Central memory CD4-positive, alpha-beta T cell (primary cell): ENCODE data around the gene ECHS1.
"Not testable (repeated sequence)": the region's sequence is repeated elsewhere in the genome, so short reads cannot be mapped to it uniquely, and the experiment has no call there.

ENCODE experiments used
- DNase-seq: peaks from one replicate; pipeline ENCODE4 v3.0.0; 2022
- total RNA-seq, 3 experiments: gene quantifications; one replicate each; lab custom pipeline; 2026; lab: John Stamatoyannopoulos, UW

The ECHS1 gene
- 13.9 to 52.1 (median 35.9) reads per million in 3 experiments for total RNA-seq

GRCh38 chr10:133373174-133374090 lies at the start of gene ECHS1:
Gene ECHS1, minus strand, starts transcription at chr10:133373354. Its CDS starts 21 bp downstream, at chr10:133373333.
- DNase-seq: peak; percentile 88

GRCh38 chr10:133422223-133422806 lies 49.2 kb upstream of the ECHS1 start:
- DNase-seq: no peak

GRCh38 chr10:133421336-133422222 lies 48.4 kb upstream of the ECHS1 start:
- no peak for DNase-seq

- DNase-seq: no peak
Observed at GRCh38 chr10:133420579-133420978, 47.4 kb upstream of the ECHS1 start.

- DNase-seq: no peak
Observed at GRCh38 chr10:133420028-133420427, 46.9 kb upstream of the ECHS1 start.

GRCh38 chr10:133419211-133419950 lies 46.2 kb upstream of the ECHS1 start:
- no peak for DNase-seq

- DNase-seq: no peak
Observed at GRCh38 chr10:133418289-133418993, 45.3 kb upstream of the ECHS1 start.

GRCh38 chr10:133415752-133416151 lies 42.6 kb upstream of the ECHS1 start:
- DNase-seq: no peak

- not testable (repeated sequence) for DNase-seq
Observed at GRCh38 chr10:133414401-133414800, 41.2 kb upstream of the ECHS1 start.

- DNase-seq: no peak
Observed at GRCh38 chr10:133412381-133412711, 39.2 kb upstream of the ECHS1 start.

- DNase-seq: no peak
Observed at GRCh38 chr10:133411523-133412380, 38.6 kb upstream of the ECHS1 start.

- DNase-seq: no peak
Observed at GRCh38 chr10:133405844-133406527, 32.8 kb upstream of the ECHS1 start.

GRCh38 chr10:133405272-133405671 lies 32.1 kb upstream of the ECHS1 start:
- no peak for DNase-seq

GRCh38 chr10:133403784-133404183 lies 30.6 kb upstream of the ECHS1 start:
- no peak for DNase-seq

- DNase-seq: no peak
Observed at GRCh38 chr10:133403359-133403758, 30.2 kb upstream of the ECHS1 start.

- no peak for DNase-seq
Observed at GRCh38 chr10:133401981-133402725, 29.0 kb upstream of the ECHS1 start.

GRCh38 chr10:133401500-133401899 lies 28.3 kb upstream of the ECHS1 start:
- no peak for DNase-seq

GRCh38 chr10:133400624-133401424 lies 27.7 kb upstream of the ECHS1 start:
- DNase-seq: no peak
